Stimulated activated CD4-positive, alpha-beta T cell treated with anti-CD3 and anti-CD28 coated beads, TNF-alpha, amount 100 ng/mL, for 48 hours (primary cell): ENCODE results near the gene DTYMK.
A peak's percentile ranks its signal among the peaks of the same experiment; 100 is the strongest.

Experiments used
- DNase-seq, 3 donors: peaks; one replicate each; pipeline ENCODE4 v3.0.0-alpha.2; 2020; ENCODE audit warnings: low read depth in 3 of 3

The DTYMK gene

DNA sequence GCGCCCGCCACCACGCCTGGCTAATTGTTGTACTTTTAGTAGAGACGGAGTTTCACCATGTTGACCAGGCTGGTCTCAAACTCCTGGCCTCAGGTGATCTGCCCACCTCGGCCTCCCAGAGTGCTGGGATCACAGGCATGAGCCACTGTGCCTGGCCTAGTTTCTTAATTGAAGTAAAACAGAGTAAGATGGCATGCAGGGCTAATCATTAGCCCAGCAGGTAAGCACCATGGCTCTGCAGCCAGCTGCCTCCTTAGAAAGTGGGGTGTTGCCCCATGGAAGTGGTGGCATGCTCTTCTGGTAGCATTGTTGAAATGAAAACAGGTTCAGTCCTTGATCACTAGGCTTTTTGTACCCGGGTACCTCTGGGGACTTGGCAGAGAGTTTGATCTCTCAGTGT is 36.7 kb downstream of the DTYMK start:
- DNase-seq: no peak

DNA sequence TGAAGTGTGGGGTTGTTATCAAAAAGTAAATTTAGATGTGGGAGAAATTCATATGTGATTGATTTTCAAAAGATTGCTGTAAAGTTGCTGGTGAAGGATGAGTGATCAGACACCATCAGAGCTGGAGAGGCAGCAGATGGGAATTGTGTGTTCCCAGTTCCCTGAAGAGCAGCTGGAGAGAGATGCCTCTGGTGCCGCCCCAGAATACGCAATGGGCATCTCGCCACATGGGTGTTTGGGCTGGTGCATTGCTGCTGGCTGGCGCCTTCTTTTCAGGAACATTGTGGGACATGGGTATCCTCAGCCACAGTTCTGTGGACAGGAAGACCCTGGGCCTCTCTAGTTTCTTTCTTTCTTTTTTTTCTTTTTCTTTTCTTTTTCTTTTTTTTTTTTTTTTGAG is 37.2 kb downstream of the DTYMK start:
- DNase-seq: no peak

DNA sequence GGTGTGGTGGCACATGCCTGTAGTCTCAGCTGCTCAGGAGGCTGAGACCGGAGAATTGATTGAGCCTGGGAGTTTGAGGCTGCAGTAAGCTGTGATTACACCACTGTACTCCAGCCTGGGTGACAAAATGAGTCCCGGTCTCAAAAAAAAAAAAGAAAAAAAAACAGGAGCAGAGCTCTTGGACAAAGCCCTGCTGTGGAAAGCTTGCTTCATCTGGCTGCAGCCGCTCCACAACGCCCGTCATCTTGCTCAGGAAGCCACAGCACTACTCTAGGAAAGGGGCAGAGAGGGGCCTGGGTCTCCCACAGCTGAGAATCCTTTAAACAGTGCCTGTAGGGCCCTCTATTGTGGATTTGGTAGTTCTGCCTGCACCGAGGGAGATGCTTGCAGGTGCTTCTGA is 38.2 kb downstream of the DTYMK start:
- no peak for DNase-seq

DNA sequence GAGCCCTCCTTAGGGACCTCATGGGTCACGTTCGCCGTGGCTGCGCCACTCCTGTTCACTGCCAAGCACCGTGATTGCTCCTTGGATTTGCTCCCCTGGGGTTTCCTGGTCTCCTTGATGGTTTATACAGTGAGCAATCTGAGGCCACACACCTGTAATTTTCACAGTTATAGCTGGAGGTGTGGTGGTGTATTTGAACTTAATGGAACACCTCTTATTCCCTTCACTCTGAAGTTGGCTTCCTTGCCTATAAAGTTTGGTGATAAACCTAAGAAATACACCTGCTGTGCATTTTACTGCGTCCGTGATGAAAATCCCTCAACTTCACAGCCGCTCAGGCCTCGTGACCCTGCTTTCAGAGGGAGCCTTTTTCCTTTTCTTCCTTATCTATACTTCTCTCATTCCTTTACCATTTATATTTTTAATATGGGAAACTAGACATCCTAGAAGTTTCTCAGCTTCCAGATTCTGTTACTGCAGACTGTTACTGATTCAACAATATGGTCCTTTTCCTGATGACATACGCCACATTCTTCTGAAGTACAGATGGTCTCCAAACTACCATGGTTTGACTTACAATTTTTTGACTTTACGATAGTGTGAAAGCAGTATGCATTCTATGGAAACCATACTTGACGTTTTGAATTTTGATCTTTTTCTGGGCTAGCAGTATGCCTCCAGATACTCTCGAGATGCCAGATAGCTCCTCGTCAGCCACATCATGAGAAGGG is 40.5 kb downstream of the DTYMK start:
- DNase-seq: no peak

DNA sequence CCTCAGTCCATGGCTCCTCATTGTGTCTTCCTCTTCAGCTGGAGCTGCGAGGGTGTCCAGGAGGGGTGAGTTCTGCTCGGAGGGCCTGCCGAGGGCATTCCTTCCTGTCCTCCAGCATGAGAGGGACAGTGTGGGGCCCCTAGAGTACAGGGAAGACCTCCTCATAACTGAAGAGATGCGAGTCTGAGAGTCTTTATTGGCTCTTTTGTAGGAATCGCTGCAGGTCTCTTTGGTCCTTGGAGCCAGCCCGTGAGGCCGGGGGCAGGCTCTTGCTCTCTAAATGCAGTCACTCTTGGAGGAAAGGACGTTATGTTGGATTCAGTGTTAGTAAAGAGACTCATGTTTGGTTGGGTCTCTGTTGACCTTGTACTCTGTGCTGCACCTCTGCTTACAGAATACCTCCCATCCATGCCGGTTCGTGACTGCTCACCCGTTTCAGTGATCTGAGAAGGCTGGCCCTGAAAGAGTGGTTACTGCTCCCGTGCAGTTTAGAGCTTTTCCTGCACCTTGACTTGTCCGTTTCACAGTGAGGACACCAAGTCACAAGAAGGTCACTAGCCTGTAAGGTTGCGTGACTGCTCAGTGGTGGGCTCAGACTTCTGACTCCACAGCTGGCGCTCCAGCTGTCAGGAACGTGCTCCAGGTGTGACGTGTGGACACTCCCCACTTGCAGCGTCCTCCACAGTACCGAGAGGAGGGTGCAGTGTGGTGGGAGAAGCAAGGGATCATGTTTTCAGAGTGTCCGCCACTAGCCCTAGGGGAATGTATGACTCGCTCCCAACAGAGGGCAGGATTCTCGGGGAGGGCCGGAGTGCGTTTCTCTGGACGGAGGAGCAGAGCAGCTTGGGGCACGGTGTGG is 41.3 kb downstream of the DTYMK start:
- DNase-seq: no peak

DNA sequence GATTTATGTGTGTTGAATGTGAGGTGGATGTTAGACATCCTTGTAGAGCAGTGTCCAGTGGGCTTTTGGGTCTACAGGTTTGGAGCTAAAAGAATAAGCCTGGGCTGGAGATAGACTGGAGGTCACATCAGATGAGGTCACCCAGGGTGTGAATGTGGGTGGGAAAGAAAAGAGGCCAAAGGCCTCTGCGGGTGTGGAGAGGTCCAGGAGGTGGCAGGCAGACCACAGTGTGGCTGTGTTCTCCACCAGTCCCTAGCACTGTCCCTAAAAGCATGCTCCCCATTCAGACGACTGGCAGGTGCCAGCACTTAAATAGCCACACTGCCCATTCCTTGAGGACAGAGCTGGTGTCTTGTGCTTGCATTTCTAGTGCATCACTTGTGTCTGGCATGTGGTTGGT is 45.0 kb downstream of the DTYMK start:
- DNase-seq: no peak

DNA sequence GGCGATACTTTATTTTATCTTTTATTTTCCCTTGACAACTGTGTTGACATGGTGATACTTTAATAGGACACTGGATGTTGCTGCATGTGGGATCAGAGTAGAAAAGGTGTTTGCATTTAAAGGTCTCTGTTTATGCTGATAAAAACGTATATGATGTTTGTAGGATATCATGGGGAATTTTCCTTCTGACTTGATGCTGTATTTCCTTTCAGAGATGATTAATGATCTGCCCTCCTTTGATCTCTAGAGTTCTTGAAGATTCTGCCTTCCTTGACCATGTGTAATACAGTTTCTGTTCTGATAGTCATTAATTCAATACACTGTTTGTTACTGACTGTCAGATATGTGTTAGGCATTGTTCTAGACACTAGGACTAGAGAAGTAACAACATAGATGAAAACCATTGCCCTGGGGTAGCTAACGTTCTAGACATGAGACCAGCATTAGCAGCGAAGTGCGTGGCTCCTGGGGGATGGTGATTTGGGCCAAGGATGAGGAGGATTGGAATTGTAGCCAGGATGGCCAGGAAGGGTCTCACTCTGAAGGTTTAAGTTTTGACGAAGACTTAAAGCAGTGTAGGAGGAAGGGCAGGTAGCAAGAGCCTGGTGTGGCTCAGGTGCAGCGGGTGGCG is 46.3 kb downstream of the DTYMK start:
- DNase-seq: no peak

DNA sequence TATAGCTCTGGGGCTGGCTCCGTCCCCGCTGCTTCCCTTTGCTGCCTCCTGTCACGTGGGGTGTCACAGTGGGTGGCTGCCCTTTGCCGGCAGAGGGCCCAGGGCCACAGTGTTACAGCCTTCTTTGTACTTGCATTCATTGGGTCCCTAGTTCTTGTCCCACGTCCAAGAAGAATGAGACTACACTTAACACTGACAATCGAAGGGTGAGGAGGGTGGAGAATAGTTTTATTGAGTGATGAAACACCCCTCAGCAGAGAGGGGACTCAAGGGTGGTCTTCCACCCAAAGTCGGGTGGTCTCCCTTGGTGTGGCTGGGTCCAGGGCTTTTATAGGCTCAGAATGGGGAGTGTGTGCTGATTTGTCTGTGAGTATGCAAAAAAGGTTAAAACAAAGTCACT is 47.2 kb downstream of the DTYMK start:
- DNase-seq: no peak

DNA sequence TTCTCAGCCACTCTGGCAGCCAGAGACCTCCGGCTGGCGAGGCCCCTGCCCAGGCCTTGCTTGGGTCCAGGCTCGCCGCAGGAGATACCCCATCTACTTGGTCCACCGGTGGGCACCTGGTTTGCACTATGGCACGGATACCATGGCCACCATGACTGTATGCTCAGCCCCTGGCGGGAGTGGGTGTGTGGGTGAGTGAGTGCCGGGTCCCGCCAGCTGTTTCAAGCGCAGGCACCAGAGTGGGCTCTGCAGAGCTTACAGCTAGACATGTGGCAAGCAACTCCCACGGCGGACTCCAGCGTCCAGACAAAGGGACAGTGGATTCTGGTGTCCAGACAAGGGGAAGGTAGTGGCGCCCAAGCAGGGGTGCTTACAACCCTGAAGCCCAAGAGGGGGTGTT is 47.7 kb downstream of the DTYMK start:
- DNase-seq: no peak

DNA sequence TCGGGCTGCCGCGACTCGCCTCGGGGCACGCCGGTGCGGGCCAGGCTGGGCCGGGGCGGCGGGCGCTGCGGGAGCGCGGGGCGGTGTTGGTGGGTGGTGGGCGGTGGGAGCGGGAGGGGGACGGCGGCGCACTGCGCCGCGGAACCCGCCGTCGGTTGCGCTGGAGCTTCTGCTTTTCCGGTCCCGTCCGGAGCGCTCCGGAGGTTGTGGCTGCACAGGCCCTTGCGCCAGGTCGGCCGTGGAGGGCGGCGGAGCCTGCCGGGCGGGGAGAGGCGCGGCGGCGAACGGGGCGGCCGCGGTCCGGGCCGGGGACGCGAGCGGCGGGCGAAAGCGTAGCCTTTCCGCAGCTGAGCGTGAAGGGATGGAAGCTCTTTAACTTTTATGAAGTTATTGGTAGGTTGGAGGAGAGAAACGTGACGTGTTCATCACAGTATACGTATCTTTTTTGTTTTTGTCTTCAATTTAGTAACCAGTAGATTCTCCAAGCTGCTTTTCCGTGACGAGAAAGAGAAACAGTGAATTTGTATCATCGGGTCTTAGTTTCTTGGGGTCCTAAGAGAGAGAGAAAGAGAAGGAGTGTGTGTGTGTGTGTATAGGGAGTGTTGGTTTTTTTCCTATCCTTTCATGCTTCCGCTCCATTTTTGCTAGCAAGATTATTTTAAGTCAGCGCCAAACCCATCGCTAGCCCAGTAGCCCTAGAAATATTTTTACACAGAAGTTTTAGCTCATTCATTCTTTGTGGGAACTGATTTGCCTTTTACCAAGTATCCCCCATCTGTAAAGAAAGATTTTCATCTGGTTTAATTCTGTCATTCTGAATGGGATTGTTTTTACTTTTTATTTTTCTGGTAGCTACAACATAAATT is 48.6 kb downstream of the DTYMK start:
- DNase-seq: peak in 1 of 3 donors; percentile 52

DNA sequence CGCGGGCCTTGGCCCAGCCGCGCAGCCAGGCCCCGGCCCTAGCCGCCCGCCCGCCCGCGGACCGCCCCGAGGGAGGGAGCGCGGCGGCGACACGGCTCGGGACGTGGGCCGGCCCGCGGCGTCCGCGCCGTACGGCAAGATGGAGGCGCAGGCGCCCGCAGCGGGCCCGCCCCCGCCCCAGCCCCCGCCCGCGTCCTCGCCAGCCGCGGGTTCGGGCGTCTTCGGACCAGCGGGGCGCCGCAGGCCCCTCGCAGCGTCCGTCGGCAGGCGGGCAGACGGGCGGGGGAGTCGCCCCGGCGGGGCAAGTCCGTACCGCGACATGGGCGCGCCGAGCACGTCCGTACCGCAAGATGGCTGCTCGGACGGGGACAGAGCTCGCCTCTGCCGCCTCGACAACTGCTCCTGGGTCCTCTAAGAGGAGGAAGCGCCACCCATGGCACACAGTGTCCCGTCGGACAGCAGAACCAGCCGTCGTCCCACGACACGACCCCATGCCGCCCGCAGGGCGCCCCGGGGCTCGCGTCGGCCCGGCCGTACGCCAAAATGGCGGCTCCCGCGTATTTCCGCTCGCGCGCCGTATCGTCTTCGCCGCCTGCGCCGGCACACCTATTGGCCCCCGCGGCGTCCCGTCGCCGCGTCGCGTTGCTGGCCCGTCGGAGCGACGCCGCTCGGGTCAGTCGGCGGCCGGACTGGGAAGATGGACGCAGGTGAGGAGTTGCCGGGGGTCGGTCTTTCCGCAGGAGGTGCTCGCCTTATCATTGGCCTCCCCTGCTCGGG is 49.4 kb downstream of the DTYMK start, which contains the start of the genes ATG4B and THAP4:
Gene ATG4B, plus strand, starts transcription at position 676 of the 777 bp plus-strand sequence. Its CDS starts 22 bp downstream, at position 698.
Gene THAP4, minus strand, starts transcription at position 141 of the 777 bp plus-strand sequence. CDS start 141 bp downstream, outside the sequence.
- DNase-seq: peak; percentile 44 to 71 (median 56)

DNA sequence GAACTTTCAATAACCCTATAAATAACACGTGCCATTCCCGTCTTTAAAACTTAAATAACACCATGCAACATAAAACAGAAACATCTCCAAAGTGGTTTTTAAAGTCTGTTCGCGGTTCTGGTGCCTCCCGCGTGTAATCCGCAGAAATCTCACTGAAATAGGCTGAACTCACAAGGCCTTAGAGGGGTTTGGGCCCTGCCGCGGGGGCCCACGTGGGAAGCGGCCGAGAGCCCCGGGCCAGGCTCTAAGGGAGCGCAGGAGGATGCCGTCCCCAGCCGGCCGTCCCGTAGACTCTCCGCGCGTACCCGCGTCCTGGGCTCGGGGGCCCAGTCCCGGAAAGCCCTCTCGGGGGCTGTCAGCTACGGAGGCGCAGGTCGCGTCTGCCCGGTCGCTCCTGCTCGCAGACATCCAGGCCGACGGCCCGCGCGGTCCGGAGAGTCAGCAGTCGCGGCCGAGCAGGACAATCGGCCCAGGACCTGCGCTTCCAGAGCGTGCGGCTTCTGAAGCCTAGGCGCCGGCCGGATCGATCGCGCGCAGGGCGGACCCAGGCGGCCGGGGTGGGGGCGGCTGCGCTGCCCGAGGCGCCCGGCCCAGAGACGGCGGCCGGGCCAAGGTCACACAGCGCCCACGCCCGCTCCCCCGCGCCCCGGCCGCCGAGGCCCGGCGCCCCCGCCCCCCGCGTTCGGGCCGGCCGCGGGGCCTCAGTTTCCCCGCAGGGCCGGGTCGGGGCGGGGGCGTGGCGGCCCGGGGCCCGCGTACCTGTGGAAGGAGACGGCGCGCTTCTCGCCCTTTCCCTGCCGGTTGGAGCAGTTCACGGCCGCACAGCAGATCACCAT is 50.2 kb downstream of the DTYMK start:
- peak in 2 of 3 donors; percentile 19 to 31 for DNase-seq

DNA sequence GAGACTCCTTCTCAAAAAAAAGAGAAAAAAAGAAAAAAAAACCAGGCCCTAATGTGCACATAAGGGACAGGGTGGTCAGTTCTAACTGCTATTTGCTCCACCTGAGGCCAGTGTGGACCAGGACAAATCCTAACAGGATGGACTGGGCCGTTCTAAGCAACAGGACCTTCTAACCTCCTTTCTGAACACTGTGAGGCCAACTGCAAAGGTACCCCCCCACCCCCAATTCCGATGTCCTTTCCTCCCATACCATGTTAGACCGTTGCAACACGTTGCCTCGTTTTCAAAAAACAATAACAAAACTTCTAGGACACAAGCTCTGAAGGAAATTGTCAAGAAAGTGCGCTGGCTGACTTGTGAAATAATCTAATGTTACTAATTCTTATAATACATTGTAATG is 50.9 kb downstream of the DTYMK start:
- no peak for DNase-seq

DNA sequence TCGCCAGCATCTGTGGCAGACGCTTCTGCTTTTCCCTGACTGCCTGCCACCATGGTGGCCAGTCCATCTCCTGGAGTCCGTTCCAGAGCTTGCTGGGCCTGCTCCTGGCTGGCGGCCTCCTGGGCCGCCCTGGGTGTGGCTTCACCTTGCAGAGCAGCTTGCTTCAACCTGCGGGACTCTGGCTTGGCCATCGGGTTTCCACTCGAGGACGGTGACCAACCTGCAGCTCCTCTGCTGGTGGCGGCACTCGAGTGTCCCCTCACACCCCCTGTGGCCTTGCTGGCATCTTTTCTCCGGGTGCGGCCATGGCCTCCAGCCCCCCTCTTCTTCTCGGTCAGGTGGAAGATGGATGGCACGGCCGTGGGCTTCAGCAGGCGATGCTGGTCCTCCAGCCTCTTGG is 53.1 kb downstream of the DTYMK start:
- DNase-seq: no peak

DNA sequence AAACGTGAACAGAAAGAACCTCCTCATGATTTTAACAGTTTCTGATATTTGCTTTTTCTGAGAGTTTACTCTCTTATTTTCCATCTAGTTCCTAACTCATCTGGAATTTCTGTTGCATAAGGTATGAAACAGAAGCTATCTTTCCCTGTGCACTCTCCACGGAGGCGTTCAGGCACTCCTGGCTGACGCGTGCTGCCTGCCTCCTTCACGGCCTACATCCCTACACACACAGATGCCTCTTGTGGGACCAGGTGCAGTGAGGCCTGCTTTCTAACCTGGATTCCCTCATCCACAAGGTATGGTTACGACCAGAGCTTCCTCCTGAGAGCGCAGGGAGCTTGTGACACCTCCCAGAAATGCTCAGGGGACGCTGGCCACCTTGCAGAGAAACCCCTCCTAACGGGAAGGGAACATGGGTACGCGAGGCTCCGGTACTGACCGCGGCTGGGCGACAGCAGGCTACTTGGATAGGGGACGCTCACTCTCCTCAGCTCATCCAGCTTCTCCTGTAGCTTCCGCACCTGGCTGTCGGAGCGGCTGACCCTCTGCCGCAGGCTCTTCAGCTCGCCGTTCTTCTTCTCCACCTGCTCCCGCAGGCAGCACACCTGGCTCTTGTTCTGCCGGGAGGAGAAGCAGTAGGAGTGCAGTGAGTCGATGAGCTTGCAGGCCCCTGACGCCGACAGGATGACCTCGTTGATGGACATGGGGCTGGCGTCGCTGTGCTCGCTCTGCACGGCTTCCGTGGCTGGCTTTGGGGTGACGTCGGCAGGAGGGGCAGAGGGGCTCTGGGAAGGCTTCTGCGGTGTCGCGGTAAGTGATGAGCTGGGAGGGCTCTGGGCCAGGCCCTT is 53.9 kb downstream of the DTYMK start:
- no peak for DNase-seq

DNA sequence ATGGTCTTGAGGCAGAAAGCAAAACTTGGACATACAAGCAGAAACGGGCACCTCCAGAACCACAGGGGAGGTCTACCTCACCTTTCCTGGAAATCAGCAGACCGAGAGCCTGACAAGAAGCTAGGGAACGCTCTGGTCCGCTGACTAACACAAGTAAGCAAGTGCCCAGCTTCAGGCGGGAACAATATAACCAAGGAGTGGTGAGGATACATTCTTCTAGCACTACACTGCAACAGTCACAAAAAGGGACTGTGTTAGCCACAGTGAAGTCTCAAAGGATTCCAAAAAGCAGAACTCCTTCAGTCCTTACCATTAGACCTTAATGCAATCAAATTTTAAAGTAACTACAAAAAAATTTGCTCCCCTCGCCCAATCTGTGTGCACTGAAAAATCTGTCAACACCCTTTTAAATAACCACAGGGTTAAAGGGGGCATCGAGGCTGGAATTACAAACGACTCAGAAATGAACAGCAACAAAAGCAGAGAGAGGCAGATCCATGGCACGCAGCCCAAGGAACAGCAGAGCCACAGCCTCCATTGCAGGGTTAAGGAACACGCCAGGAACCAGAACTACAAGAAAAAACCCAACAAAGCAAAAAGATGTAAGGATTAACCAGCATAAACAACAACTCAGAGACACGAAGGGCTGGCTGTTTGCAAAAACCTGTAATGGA is 56.7 kb downstream of the DTYMK start:
- no peak for DNase-seq

DNA sequence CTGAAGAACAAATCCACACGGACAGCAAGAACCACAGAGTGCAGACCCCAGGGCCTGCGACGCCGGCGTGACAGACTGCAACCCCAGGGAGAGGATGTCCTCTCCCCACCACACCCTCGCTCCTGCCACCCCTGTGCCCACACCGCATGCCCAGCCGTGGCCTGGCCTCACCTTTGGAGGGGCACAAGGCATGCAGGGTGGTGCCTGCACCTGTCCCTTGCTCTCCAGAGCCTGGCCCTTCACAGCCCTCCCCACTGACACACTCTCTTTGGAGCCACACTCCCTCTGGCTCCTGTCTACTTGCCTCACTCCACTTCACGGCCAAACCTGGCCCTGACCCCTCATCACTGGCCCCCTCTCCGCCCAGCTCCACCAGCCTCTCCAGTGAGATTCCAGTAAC is 58.9 kb downstream of the DTYMK start:
- no peak for DNase-seq
